Epithelial cell of esophagus (primary cell): ENCODE data around the gene MED27.

ENCODE experiments used
- DNase-seq: peaks from one replicate; pipeline ENCODE4 v3.0.0; 2010; ENCODE audit warnings: low read depth
- H3K4me3 ChIP-seq: 2 replicates; pipeline ENCODE4 v1.5.1; 2011; ENCODE audit warnings: mild to moderate bottlenecking, low read length, control low read depth
- TF ChIP-seq, protein P1 (sequence below): IDR thresholded peaks from 2 replicates; pipeline ENCODE4 v1.5.1; 2011; ENCODE audit warnings: low read depth, mild to moderate bottlenecking, low read length, control low read depth, inconsistent platforms; ENCODE audit not compliant: insufficient read depth; ENCODE audit errors: missing control alignments

Gene MED27

DNA sequence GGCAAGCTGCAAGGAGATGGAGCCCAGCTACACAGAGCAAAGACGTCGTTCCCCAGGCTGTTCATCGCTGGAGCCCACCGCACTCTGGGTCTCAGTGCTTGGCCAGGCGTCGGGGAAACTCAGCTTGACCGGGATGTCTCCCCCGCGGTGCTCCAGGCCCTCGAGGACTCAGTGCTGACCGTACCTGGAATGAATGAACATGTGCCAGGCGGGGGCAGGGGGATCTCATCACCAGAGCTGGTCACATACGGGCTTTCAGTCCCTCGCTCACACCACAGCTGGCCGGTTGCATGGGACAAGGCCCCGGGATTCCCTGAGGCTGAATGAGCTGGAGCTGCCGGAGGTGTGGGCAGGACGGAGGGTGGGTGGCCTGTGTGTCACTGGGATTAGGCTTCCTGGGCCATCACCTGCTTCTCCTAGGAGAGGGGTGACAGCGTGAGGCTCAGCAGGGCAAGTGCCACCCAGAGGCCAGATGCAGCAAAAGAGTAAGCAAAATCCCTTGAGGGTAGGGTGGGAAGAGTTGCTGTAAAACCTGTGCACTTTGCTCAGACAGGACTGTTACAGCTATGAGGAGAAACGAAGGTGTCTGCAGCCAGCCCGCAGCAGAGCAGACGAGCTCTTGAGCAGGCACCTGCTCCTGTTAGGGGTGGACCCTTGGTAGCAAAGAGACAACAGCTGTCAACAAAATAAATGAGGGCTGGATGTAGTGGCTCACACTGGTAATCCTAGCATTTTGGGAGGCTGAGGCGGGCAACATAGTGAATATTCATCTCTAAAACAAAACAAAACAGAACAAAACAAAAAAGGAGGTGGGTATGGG lies 269.1 kb downstream of the MED27 start:
- no peak for DNase-seq
- no peak overlapping the region for H3K4me3 ChIP-seq
- TF ChIP-seq, protein P1, sequence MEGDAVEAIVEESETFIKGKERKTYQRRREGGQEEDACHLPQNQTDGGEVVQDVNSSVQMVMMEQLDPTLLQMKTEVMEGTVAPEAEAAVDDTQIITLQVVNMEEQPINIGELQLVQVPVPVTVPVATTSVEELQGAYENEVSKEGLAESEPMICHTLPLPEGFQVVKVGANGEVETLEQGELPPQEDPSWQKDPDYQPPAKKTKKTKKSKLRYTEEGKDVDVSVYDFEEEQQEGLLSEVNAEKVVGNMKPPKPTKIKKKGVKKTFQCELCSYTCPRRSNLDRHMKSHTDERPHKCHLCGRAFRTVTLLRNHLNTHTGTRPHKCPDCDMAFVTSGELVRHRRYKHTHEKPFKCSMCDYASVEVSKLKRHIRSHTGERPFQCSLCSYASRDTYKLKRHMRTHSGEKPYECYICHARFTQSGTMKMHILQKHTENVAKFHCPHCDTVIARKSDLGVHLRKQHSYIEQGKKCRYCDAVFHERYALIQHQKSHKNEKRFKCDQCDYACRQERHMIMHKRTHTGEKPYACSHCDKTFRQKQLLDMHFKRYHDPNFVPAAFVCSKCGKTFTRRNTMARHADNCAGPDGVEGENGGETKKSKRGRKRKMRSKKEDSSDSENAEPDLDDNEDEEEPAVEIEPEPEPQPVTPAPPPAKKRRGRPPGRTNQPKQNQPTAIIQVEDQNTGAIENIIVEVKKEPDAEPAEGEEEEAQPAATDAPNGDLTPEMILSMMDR = no peak
